NT2/D1 (cell line): ENCODE data around the gene COL1A1.

Experiments
- SUZ12 ChIP-seq: IDR thresholded peaks from 2 replicates; pipeline ENCODE4 v1.6.1; 2011; ENCODE audit not compliant: insufficient read length, insufficient read depth; ENCODE audit errors: extremely low read depth
- YY1 ChIP-seq: IDR thresholded peaks from 2 replicates; pipeline ENCODE4 v1.6.1; 2011; ENCODE audit not compliant: insufficient read length, insufficient read depth

DNA sequence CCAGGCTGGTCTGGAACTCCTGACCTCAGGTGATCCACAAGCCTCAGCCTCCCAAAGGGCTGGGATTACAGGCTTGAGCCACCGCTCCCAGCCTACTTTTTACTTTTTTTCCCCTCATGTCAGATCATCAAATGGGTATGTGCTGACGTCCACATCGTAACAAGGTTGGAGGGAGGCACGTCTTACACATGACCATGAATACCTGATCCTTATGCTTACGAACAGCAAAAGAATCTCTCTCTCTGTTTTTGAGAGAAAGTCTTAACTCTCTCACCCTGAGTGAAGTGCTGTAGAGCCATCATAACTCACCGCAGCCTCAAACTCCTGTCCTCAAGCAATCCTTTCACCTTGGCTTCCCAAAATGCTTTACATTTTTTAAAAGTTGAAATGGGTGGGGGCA lies 43.3 kb upstream of the COL1A1 start:
- TF ChIP-seq SUZ12 (no peak), YY1 (no peak)
